CD4-positive, alpha-beta T cell treated with Interleukin-17A for 1 hour (primary cell): ENCODE data around the gene GABRB3.
"Not testable (repeated sequence)": the region's sequence is repeated elsewhere in the genome, so short reads cannot be mapped to it uniquely, and the experiment has no call there.

ENCODE experiments used
- DNase-seq: peaks from one replicate; pipeline ENCODE4 v3.0.0-alpha.2; 2020

Gene GABRB3

GRCh38 chr15:26731965-26732364 is 40.9 kb downstream of the GABRB3 start:
- no peak for DNase-seq

GRCh38 chr15:26729581-26729980 is 43.3 kb downstream of the GABRB3 start:
- no peak for DNase-seq

GRCh38 chr15:26729030-26729429 is 43.8 kb downstream of the GABRB3 start:
- no peak for DNase-seq

- DNase-seq: no peak
Measured at GRCh38 chr15:26724381-26725150, 48.3 kb downstream of the GABRB3 start.

- DNase-seq: no peak
Measured at GRCh38 chr15:26722621-26723160, 50.2 kb downstream of the GABRB3 start.

- no peak for DNase-seq
Measured at GRCh38 chr15:26721232-26721967, 51.5 kb downstream of the GABRB3 start.

GRCh38 chr15:26720546-26720945 is 52.3 kb downstream of the GABRB3 start:
- DNase-seq: no peak

- DNase-seq: not testable (repeated sequence)
Measured at GRCh38 chr15:26719866-26720265, 53.0 kb downstream of the GABRB3 start.

GRCh38 chr15:26716069-26716468 is 56.8 kb downstream of the GABRB3 start:
- no peak for DNase-seq

GRCh38 chr15:26713498-26713897 is 59.4 kb downstream of the GABRB3 start:
- DNase-seq: no peak

- no peak for DNase-seq
Measured at GRCh38 chr15:26712335-26712734, 60.5 kb downstream of the GABRB3 start.

- DNase-seq: no peak
Measured at GRCh38 chr15:26711445-26711844, 61.4 kb downstream of the GABRB3 start.

- no peak for DNase-seq
Measured at GRCh38 chr15:26702381-26702780, 70.5 kb downstream of the GABRB3 start.

GRCh38 chr15:26698555-26698954 is 74.3 kb downstream of the GABRB3 start:
- DNase-seq: no peak

GRCh38 chr15:26697913-26698312 is 75.0 kb downstream of the GABRB3 start:
- DNase-seq: no peak

- DNase-seq: no peak
Measured at GRCh38 chr15:26691249-26691648, 81.6 kb downstream of the GABRB3 start.

GRCh38 chr15:26690778-26691177 is 82.1 kb downstream of the GABRB3 start:
- no peak for DNase-seq

- no peak for DNase-seq
Measured at GRCh38 chr15:26689462-26689861, 83.4 kb downstream of the GABRB3 start.

- DNase-seq: no peak
Measured at GRCh38 chr15:26686547-26687187, 86.2 kb downstream of the GABRB3 start.

GRCh38 chr15:26682598-26683164 is 90.2 kb downstream of the GABRB3 start:
- DNase-seq: no peak

GRCh38 chr15:26679927-26680326 is 92.9 kb downstream of the GABRB3 start:
- DNase-seq: no peak

GRCh38 chr15:26676115-26676514 is 96.8 kb downstream of the GABRB3 start:
- no peak for DNase-seq

GRCh38 chr15:26674467-26674866 is 98.4 kb downstream of the GABRB3 start:
- no peak for DNase-seq
